HuH-7.5 (cell line): ENCODE data around the gene PIGC.

Experiments used
- DNase-seq: peaks from one replicate; pipeline ENCODE4 v3.0.0; 2011; ENCODE audit warnings: low spot score

The PIGC gene

DNA sequence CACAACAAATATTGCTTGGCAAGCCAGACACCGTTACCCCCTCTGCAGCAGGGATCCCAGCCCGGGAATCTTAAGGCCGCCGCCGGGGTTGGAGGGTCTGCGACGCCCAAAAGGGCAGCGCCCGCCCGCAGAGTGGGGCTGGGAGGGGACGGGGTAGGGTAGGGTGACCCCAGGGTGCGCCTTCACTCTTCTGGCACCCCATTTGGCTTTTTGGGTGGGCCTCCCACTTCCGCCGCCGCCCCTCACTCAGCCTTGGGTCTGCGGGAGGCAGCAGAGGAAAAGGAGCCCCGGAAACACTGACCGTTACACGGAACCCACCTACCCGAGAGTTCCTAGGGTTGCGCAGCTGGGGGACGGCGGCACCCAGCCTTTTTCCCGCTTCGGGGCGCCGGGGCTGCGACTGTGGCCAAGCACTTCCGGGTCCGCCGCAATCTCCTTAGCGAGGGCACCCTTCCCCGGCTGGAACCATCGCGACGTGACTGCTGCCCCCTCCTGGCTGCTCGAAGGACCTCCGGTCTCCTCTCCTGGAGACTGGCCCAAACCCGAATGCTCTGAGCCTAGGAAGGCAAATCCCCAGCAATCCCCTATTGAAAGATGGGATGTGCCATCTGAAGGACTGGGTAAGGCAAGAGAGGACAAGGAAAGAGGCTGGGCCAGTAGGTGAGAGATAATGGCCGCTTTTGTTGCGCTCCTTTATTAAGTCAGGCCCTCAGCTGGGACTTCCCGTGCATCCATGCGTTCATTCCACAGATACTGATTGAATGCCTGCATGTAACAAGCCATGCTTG lies at the start of gene PIGC:
Gene PIGC, minus strand, starts transcription at position 404 of the 788 bp plus-strand sequence. CDS start 1,447 bp downstream, outside the sequence.
- DNase-seq = peak; percentile 67

DNA sequence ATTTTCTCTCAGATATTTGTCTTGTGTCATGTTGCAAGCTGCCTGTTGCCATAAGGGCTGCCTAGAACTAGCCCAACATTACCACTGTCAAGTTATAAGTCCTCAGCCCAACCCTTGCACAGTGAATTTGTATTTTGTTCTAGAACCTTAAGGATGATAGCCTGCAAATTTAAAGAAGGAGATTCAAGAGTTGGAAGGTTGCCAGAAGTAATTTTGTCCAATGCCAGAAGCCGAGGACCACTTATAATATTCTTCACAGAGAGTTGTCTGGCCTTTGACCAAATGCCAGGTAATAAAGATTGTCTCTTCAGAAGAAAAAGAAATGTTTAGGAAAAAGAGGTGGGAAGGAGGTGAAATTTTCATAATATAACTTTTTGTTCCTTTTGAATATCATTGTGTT lies 48.6 kb upstream of the PIGC start:
- no peak for DNase-seq

DNA sequence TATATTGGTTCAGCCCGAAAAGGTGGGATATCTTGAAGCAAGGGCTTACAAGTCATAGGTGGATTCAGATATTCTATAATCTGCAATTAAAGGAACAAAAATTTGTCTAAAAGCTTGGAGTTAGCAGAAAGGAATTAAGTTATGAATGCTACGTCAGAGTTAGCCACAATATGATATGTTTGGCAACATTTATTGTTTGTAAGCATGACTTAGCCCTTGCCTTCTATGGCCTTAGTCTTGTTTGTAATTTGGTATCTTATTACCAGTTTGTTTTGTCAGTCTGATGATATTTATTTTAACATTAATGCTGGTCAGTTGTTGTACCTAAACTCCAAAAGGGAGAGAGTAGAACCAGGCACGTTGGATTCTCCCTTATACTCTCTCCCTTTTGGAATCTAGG lies 46.0 kb upstream of the PIGC start:
- DNase-seq = no peak

DNA sequence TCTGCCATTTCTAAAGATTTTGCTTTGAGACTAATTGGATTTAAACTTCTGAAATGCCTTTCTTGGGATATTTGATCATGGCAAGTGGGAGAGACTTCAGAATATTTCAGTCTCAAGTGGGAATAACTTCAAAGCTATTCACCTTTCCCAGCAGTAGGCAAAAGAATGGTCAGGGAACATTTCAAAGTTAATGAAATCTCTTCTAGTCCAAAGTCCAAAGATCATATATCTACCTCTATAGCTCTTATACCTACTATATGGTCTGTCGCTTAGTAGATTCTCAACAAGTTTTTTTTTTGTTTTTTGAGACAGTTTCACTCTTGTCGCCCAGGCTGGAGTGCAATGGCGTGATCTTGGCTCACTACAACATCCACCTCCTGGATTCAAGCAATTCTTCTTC lies 44.5 kb upstream of the PIGC start:
- DNase-seq = no peak

DNA sequence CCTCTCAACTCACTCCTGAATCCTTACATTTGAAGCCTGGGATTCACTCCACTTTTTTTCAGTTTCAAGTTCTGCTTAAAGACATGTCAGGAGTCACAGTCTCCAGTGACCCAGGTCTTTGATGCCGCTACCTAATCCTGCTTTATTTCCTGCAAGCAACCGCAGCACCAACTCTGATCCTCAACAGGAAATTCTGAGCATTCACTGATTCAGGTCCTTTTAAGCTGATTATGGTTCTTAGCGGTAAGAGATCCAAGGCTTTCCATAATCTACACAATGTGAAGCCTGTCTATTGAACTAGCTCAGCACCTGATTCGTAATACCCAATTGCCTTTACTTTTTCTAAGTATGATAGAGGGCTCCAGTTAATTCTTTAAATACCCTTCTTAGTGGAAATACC lies 43.7 kb upstream of the PIGC start:
- DNase-seq = no peak

DNA sequence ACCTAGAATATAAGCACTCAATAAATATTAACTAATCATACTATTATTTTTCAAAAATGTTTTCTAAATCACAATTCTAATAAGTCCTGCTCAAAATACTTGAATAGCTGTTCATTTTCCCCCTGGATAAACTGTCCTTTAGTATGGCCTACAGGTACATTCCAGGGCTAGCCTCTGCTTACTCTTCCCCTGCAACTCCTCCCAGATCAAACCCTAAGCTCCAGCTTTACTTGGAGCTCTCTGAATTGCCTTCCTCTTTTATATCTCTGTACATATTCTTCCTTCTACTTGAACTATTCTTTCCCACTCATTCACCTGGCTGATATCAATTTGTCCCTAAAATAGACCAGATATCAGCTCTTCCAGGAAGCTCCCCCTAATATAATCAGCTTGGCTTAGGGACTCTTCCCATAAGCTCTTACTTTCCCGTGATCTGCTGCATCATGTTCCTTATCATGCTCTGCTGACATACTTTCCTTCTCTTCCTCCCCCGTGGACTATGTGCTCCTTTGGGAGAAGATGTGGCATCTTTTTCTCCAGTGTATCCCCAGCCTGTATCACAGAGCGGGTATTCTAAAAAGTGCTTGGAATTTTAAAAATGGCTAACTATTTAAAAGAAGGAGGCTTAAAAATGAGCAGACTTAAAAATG lies 43.1 kb upstream of the PIGC start:
- no peak for DNase-seq

DNA sequence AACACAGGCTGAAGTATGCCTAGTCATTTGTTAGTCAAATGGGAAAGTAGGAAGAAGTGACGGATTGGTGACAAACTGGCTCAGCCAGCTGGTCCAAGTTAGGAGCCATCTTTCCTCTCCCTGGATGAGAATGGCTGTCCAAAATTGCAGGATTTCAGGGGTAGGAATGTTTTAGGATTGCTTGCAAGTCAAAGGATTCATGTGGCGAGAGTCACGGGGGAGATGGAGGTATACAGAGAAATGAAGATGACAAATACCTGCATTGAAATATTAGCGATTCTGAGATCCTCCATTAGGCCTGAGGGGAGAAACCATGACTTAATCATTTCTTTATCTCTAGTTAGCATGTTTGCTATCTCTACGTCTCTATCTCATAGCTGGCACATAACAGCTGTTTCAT lies 41.8 kb upstream of the PIGC start:
- no peak for DNase-seq

DNA sequence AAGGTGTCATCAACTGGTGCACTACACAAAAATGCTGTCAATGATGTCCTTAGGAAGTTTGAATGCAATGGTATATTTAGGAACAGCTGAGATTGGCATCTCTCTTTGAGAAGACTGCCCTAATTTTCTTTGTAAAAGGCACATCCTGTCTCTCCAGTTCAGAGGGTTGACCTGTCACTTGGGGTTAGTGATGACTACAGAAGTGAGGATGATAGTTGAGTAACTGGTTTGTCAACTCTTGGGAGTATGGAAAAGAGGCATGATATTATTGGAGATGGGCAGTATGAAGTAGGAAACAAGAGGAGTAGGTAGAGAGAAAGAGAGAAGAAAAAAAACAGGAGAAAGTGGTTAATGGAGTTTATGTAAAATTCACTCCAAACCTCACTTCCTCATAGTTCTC lies 40.4 kb upstream of the PIGC start:
- DNase-seq = no peak

DNA sequence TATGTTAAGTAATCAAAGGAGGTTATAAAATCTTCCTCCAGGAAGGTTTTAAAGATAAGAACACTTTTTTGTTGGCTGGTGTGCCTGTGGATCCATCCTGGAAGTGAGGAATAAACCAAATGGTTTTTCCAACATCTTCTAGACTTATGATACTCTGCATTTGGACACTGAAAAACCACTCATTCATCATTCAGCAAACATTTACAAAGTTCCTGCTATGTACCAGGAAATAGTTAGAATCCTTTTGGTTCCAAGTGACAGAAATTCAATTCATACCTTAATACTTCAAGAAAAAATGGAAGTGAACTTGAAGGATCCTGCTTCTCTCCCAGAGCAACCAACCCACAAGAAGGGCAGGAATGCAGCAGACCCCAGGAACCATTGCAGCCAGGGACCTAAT lies 39.6 kb upstream of the PIGC start:
- DNase-seq = no peak

DNA sequence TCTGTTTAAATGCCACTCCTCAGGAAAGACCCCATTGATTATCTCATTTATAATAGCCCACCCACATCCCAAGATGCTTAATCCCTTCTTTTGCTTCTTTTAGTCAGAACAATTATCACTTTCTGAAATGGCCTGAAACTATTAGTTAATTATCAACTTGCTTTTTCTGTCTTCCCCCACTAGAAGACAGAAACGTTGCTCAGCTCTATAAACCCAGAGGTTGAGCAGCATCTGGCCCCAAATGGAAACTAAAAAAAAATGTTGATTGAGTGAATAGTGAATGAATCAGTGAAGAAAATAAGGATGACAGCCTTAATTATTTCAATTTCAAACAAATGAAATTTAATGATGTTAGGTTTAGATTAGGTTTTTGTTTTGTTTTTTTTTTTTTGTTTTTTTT lies 38.2 kb upstream of the PIGC start:
- no peak for DNase-seq

DNA sequence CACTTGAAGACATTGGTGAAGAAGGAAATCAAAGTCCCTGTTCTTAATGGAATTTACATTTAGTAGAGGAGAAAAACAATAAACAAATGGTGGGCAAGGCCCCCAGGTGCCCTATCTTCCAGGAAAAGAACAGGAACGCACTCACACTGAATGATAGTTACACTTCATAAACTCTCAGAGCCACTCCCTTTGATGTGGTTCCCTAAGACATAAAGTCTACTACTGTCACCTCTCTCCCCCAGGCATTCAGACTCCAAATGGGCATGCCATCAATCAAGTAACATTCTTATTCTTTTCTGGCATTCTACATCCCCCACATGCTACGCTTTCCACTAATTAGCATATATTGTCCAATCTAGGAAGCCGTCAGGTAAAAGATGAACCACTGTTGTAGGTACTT lies 36.6 kb upstream of the PIGC start:
- DNase-seq = no peak

DNA sequence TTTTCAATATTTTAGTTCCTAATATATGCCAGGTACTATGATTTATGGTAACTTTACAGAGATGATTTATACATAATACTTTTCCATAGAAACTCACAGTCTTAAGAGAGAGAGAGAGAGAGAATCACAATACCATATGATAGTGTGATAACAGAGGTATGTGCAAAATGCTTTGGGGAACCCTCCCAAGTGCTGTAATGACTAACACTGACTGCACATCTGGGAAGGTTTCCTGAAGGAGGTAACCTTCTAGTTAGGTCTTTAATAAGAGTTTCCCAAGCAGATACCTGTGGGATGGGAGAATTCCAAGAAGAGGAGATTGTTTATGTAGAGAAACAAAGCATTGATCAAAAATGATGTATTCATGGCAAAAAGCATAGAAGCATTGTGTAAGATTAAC lies 34.6 kb upstream of the PIGC start:
- no peak for DNase-seq

DNA sequence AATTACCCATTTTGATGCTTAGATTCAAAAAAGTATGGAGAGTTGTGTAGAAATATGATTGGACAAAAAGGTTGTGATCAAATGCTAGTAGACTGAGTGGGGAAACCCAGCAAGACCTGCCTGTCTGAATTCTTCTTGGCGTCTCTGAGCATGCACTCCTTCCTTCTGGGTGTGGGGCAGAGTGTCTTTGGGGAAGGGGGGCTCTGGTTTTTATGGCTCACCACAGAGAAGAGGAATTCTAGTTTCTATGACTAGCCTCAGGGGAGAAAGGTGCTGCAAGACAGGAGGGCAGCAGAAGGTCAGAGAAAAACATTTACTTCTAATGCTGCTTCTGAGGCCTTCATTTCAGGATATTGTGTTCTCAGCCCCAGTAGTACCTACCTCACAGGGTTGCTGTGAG lies 33.9 kb upstream of the PIGC start:
- no peak for DNase-seq

DNA sequence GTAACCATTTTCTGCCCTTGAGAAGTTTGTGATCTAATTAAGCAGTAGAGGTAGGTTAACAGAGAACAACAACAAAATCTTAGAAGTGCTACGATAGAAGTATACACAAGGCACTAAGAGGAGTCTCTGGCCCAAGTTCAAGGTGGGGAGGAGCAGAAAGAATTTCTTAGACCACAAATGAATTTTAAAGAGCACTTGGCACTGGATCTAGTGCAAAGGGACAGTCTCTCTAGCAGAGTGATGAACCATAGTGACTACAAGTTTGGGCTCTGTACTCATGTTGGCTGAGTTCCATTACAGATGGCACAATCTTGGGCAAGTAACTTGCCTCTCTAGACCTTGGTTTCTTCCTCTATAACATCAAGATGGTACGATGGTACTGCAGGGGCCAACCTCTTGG lies 33.3 kb upstream of the PIGC start:
- no peak for DNase-seq

DNA sequence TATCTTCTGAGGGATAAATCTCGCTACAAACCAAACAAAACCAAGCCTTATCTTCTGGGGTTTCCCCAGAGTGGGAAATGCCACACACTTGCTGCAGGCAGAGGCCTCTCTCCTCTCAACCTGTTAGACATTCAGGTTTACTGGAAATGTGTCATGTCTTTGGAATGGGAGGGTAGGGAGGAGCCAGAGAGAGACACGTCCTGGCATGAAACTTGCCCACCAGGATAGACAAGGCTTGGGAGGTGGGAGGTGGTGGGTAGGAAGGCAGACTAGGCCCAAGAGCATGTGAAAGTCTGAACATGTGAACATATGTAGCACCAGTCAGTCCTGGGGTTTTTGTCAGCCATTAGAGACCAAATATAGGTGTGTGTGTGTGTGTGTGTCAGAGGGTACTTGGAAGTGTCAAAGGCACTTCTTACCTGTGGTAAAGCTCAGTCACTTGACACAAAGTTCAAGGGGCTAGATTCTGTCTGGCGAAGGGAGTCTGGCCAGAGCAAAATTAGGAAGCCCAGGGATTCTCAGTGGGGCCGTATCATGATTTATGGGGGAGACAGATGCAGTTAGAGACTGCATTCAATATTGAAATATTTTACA lies 32.4 kb upstream of the PIGC start:
- DNase-seq = no peak

DNA sequence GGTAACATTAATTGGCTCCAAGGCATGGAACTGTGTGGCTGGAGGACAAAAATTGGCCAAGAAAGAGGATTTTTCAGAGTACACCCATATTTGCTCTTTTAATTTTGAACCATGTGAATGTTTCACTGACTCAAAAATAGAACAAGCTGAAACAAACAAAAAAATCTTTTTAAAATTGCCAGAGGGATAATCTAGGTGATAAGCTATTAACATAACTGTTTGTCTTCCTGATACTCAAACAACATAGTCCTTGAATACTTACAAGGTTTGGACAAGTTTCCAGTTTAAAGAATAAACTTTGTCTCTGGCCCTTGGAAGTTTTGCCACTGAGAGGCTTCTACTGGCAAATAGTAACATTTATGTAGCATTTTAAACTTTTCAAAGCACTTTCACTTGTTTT lies 30.0 kb upstream of the PIGC start:
- no peak for DNase-seq

DNA sequence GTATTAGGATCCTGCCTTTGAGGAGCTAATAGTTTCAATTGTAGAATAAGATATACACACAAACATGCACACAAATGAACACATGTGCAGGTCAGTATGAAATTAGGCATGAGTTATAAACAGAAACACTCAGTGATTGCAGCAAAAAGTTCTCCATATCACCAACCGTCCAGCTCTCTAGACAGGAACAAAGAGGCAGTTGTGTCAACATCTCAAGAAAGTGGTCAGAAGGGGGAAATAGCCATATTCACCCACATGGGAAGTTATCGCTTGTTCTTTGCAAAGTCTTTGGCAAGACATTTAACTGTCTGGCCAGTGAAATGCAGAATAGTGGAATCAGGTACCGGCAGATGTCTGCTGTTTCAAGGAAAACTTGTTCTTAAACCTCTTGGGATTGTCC lies 29.4 kb upstream of the PIGC start:
- DNase-seq = no peak

DNA sequence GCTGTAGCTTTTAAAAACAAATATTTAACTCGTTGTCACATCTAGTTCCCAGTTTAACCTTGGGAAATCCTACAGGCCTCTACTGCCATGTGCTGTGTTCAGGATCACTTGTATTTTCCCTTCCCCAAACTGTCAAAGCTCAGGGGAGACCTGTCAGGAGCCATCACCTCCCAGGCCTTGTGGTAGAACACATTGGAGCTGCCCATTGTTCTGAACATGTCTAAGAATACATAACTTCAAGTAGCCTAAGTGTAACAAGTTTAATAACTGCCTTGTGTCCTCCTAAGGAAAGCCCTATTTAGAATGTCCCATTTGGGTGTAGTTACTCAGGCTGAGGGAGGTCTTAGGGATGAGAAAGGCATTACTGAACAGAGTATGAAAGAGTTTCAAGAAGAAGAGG lies 28.6 kb upstream of the PIGC start:
- no peak for DNase-seq

DNA sequence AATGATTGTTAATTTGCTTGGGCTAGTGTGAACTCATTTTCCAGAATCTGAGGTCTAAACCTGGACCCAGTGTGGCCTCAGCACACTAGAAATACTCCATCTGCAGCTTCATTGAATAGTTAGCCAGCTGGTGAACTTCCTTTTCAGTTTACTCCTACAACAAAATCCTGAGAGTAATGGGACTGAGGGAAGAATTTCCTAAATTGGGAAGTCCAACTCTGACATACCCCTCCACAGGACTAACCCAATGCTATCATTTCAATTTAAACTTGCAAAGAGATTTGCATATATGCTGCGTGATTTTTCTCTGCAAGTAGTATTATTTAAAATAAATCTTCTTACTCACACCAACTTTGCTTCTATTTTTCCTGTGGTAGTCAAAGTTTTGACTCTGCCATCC lies 27.8 kb upstream of the PIGC start:
- DNase-seq = no peak

DNA sequence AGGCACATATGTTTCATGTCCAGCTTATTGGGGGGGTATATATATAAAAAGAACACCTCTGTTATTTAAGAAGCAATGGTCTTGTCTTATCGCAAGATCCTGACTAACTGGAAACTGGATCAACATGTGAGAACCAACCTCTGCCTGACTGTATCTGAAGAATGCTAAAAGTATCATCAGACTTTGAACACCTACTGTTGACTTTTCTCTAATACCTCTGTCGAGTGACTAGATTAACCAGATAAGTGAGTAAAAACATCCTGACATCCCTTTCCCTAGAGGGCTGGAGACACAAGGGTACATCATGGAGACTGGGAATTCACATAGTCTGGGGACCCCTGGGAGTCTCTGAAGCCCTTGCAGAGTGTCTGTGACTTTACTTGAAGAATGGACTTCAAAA lies 26.3 kb upstream of the PIGC start:
- DNase-seq = no peak

DNA sequence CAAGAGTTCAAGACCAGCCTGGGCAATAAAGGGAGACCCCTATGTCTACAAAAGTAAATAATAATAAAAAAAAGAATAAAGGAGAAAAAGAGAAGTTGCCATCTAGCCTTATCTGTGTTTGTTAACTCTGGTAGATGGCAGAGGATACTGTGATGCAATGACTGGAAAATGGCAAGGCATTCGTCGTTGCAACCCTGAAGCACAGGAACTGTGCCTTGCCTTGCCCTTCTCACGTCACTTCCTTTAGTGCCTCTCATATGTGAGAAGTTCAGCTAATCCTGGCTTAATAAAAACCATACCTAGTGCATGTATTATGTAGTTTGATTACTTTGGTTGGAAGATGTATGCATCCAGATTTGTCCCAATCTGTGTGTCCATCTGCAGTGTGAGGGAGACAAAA lies 25.8 kb upstream of the PIGC start:
- DNase-seq = no peak

DNA sequence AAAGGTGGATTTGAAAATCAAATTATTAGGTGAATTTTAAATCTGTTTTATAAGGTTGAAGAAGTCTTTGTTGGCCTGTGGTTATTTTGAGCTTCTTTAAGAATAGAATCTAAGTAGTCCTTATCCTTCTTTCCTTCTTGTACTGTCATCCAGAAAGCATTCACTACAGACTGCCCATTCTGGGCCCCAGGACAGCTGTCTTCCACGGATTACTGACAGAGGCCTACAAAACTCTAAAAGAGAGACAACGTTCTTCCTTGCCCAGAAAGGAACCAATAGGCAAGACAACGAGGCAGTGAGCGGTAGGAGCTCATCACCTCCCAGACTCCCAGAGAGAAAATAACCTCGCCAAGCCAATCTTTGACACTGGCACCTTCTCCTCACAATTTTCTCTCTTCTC lies 24.4 kb upstream of the PIGC start:
- DNase-seq = no peak

DNA sequence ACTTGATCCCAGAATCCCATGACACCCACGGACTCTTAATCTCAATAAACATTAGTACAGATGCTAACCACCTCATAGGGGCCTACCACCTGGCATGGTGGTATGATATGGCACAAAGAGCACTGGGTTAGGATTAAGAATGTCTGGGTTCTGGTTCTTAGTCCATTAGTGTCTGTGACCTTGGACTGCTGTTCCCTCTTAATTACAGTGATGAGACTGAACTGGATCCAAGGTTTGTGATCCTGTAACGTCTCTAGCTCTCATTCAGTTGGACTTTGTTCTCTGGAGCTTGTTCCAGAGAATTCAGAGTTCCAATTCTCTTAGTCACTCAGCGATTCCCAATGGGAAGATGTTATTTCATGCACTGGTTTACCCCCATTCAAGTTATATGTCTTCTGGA lies 23.6 kb upstream of the PIGC start:
- DNase-seq = no peak
